ENCODE data around the gene BCL2L2.

Gene BCL2L2

GRCh38 chr14:23299986-23300686 lies 6.5 kb upstream of the BCL2L2 start:
- DNase-seq (ENCODE audit: low spot score) = no peak

DNA sequence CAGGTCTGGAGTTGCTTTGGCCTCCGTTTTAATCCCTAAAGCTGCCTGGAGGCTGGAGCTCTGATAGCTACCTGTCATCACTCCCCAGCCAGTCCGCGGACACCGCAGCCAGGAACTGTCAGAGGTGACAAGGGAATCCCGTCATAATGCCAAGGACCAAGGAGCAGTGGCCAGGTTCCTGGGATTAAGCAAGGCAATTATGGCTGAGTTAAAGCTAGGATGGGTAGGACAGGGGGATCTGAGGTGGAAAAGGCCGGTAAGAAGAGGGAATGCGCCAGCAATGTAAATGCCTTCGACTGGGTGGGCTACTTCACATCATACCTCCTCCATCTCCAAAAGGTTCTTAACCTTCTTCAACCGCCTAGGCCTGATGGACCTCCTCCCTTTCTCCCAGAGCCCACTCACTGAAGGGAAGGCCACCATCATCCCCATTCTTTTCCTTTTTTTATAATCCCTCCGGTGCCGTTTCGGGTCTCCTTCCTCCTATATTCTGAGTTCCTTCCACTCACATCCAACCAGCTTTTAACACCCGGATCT lies 5.9 kb upstream of the BCL2L2 start:
- DNase-seq (ENCODE audit: low spot score) = peak; percentile 36

GRCh38 chr14:23301288-23301968 lies 5.2 kb upstream of the BCL2L2 start:
- peak; percentile 96 for DNase-seq (ENCODE audit: low spot score)

DNA sequence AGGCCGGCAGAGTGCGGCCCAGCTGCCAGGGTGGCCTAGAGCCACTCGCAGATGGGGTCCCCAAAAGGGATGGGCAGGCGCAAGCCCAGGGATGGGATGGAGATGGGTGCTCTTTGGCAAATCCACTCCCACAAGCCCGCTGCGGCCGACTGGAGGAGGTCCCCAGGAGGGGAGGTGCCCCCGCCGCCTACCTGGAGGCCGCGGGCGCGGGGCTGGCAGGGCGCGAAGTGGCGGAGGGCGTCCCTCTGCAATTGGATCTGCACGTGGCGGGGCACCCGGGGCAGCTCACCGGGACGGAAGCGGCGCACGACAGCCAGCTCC lies 4.7 kb upstream of the BCL2L2 start:
- no peak for DNase-seq (ENCODE audit: low spot score)

DNA sequence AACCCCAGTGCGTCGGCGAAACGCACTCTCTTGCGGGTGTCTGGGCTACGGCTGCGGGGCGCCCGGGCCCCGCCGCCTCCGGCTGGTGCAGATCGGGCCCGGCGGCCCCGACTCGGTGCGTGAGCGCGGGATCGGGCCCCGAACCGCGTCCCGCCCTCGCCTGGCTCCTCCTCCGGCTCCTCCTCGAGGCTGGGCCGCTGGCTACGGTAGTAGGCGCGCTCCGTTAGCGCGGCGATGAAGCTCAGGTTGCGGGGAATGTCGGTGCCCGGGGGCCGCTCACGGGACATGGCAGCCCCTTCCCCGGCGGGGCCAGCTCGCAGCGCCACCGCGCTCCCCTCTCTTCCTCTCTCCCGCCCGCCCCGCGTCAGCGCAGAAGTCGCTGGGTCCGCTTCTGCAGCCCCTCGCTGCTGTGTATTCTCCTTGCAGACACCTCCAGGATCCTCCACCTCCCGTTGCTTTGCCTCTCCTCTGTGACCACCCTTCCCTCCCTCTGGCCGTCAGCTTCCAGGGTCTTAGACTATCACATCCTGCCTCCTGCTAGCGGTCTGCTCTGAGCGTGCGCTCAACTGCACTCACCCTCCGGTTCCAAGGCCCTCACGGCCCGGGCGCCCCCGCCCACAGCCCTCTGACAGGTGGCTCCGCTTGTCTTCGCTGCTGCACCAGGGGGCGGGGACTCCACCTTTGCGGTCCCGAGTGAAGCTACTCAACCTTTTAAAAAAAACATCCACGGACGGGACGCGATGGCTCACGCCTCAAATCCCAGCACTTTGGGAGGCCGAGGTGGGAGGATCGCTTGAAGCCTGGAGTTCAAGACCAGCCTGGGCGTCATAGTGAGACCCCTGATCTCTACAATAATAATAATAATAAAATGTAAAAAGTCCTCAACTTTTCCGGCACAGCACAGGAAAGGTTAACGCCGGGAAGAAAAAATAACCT lies 4.1 kb upstream of the BCL2L2 start, which contains the start of gene PPP1R3E:
PPP1R3E (minus strand) TSS at position 570 of the 936 bp plus-strand sequence; CDS start at position 287, 283 bp downstream.
- DNase-seq (ENCODE audit: low spot score) = peak; percentile 83

DNA sequence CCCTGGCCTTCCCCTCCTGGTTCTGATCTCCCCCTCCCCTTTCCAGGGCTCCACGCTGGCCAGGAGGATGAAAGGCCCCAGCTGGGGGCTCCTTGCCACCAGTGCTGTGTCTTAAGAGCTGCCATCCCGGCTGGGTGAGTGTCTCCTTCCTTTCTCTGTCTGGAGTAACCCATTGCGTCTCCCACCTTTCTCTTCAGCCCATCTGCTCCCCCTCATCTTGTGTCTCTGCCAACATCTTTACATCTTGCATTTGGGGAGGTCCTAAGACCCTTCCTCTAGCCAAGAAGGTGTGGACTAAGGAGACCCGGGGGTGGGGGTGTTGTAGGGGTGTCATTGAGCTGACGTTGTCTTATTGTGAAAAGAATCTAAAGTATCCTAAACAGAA lies 505 bp downstream of the BCL2L2 start:
- no peak for DNase-seq (ENCODE audit: low spot score)

DNA sequence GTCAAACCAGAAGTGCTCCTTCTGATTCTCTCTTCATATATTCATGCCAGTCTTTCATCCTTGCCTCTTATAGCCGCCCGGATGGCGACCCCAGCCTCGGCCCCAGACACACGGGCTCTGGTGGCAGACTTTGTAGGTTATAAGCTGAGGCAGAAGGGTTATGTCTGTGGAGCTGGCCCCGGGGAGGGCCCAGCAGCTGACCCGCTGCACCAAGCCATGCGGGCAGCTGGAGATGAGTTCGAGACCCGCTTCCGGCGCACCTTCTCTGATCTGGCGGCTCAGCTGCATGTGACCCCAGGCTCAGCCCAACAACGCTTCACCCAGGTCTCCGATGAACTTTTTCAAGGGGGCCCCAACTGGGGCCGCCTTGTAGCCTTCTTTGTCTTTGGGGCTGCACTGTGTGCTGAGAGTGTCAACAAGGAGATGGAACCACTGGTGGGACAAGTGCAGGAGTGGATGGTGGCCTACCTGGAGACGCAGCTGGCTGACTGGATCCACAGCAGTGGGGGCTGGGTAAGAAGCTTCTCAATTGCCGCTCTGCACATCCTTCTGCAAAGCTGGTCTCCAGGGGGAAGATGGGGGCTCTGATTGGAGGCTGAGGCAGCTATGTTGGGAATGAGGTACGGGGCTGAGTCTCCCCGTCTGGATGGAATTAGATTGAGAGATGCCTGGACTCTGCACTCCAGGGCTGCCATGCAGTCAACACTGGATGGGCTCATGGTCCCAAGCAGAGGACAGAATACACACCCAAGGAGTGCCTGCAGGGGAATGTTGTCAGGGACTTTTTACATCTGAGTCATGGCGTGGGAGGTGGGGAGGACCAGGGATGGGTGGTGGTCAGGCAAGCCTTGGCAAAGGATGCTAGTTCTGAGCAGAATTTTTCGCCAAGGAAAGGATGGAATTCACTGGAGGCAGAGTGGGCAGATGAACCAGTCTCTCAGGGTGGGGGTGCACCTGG lies 1.3 kb downstream of the BCL2L2 start:
- no peak for DNase-seq (ENCODE audit: low spot score)

- DNase-seq (ENCODE audit: low spot score) = no peak
Observed at GRCh38 chr14:23308721-23309445, 2.2 kb downstream of the BCL2L2 start.

DNA sequence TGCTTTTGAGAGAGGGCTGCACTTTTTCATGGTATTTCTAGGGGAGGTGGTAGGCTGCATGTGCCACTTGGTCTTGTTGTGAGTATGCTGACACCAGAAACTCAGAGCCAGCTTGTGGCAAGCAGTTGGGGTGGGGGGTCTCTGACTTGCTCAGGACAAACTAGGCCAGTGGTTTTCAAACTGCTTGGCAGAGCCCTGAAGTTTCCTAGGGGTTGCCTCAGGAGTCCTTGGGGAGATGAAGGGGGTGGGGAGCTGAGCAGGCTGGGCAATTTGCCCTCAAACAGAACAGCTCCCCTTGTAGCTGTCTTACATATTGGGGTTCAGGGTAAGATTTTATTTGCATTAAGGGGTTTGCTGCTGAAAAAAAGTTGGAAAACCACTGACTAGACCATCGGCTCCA lies 3.9 kb downstream of the BCL2L2 start:
- DNase-seq (ENCODE audit: low spot score) = no peak

DNA sequence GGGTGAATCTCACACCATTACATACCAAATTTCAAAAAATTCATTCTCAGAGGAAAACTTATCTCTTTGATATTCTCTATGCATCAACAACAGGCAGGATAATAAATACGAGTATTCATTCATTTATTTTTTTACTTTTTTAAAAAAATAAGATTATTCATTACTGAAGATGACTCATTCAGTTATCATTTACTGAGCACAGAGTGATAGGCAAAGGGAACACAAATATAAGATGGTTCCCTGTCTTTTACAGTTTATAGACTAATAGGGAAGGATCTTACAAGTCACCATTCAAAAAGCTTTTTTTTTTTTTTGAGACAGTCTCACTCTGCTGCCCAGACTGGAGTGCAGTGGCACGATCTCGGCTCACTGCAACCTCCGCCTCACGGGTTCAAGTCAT lies 9.7 kb downstream of the BCL2L2 start:
- no peak for DNase-seq (ENCODE audit: low spot score)

GRCh38 chr14:23319746-23320583 lies 13.3 kb downstream of the BCL2L2 start:
- DNase-seq (ENCODE audit: low spot score) = no peak

- peak; percentile 99 for DNase-seq (ENCODE audit: low spot score)
Observed at GRCh38 chr14:23320584-23321571, 14.2 kb downstream of the BCL2L2 start, which contains the start of gene PABPN1. Gene PABPN1 (plus strand): TSS chr14:23321457. CDS start chr14:23321470, 13 bp downstream.

- peak; percentile 42 for DNase-seq (ENCODE audit: low spot score)
Observed at GRCh38 chr14:23321572-23322547, 15.2 kb downstream of the BCL2L2 start.

- DNase-seq (ENCODE audit: low spot score) = no peak
Observed at GRCh38 chr14:23322568-23323517, 16.2 kb downstream of the BCL2L2 start.

GRCh38 chr14:23323838-23324454 lies 17.3 kb downstream of the BCL2L2 start:
- DNase-seq (ENCODE audit: low spot score) = no peak
